Measurements from ENCODE around the gene CREB1. TPM values are rescaled to one million over a fixed set of nuclear protein-coding genes. Genes with fewer than 3 reads are reported as not detected.

CREB1 gene
- total and polyA plus RNA-seq, 9 of the 15 experiments (the other 6 are each of a cell fraction or from before 2014, with no cell fraction given) = 8.9 to 51.3 (median 19.5) TPM

- TF ChIP-seq PML (IDR thresholded peaks at IDR 0.05; ENCODE audit: low read length) (no peak), HNRNPK (IDR thresholded peaks at IDR 0.05; ENCODE audit: low read depth, low read length, poor library complexity, severe bottlenecking) (no peak), NEUROD1 (IDR thresholded peaks at IDR 0.05; ENCODE audit: borderline replicate concordance, low read depth, low read length, partially characterized antibody) (no peak), MBD2 (IDR thresholded peaks at IDR 0.05; ENCODE audit: borderline replicate concordance, low read depth) (no peak), DEAF1 (CRISPR knock-in tag; IDR thresholded peaks at IDR 0.05) (no peak), POLR2AphosphoS5 (IDR thresholded peaks at IDR 0.05; ENCODE audit: control insufficient read depth, insufficient read depth, low read depth, low read length) (no peak)
Measured at GRCh38 chr2:207599636-207600035, 69.9 kb downstream of the CREB1 start (continued).

GRCh38 chr2:207600231-207600630 lies 70.5 kb downstream of the CREB1 start:
- no peak for FAIRE-seq
- no TSS peak for BruUV-seq (replicated peaks)
- POLR2A ChIA-PET = interaction anchor here (0.6 to 0.7 kb wide), 2 partner anchors 77 to 350 kb away, joined by 3 read pairs; no protein-coding TSS in a partner anchor
- H4K20me1 ChIP-seq (replicated peaks; ENCODE audit: control insufficient read depth, insufficient read depth, low read length) = no peaks in the 10 kb centered on the region
- no peaks in the 10 kb centered on the region for H3K79me2 ChIP-seq (ENCODE audit: control insufficient read depth, insufficient read depth, low read length)
- no peak for TF ChIP-seq HNRNPL (IDR thresholded peaks at IDR 0.05; ENCODE audit: low read depth, low read length)
- TF ChIP-seq FOXA3 (CRISPR knock-in tag; conservative IDR thresholded peaks at IDR 0.05 in 1 of 2, IDR thresholded peaks at IDR 0.05 in 1 of 2) = no peak
- no peak for TF ChIP-seq TGIF2 (CRISPR knock-in tag; IDR thresholded peaks at IDR 0.05)
- TF ChIP-seq SRSF1 (IDR thresholded peaks at IDR 0.05; ENCODE audit: low read depth, low read length) = no peak
- TF ChIP-seq FUS (optimal IDR thresholded peaks at IDR 0.05; ENCODE audit: low read depth, low read length) = no peak
- no peak for TF ChIP-seq HLTF (IDR thresholded peaks at IDR 0.05)
- TF ChIP-seq FOXJ2 (tag; IDR thresholded peaks at IDR 0.05) = no peak
- no peak overlapping the region for H3K4me2 ChIP-seq (ENCODE audit: insufficient read depth, low read length)
- H3K9me1 ChIP-seq (ENCODE audit: control insufficient read depth, insufficient read depth, low read length) = no peaks in the 10 kb centered on the region
- H3K36me3 ChIP-seq (ENCODE audit: control insufficient read depth, insufficient read depth, low read length) = peaks cover 21% of the 10 kb centered on the region; the same call in 1 of the 3 replicates
- CTCF ChIA-PET (ENCODE audit: low intra/inter-chr PET ratio) = no interaction called here
- no peak for DNase-seq (ENCODE audit: extremely low read depth in 1 of 4, low spot score in 3 of 4)
- intact Hi-C loops (cut with micrococcal nuclease) = no loop called here
- H3K9me3 ChIP-seq (replicated peaks; ENCODE audit: control insufficient read depth, insufficient read depth, low read depth, low read length) = no peaks in the 10 kb centered on the region
- no peak overlapping the region for H3K4me3 ChIP-seq
- no peak overlapping the region for H2AFZ ChIP-seq (ENCODE audit: low read depth, low read length)
- H3K27ac ChIP-seq (ENCODE audit: extremely low read depth, low read depth, low read length) = no peak overlapping the region
- no peak for ATAC-seq
- no peaks in the 10 kb centered on the region for H3K4me1 ChIP-seq (replicated peaks in 1 of 2; ENCODE audit: control insufficient read depth in 2 of 2, insufficient read depth in 2 of 2, low read length in 2 of 2)
- H3K9ac ChIP-seq (ENCODE audit: insufficient read depth in 1 of 2, low read depth in 2 of 2, low read length in 2 of 2) = no peak overlapping the region
- in situ Hi-C loops (cut with MboI) = no loop called here
- H3K27me3 ChIP-seq (ENCODE audit: control insufficient read depth in 2 of 2, insufficient read depth in 2 of 2, low read length in 2 of 2) = no peaks in the 10 kb centered on the region

Data from K562 (cell line).